Activated CD4-positive, CD25-positive, alpha-beta regulatory T cell treated with anti-CD3 and anti-CD28 coated beads, Interleukin-2, amount 50 U/mL, for 72 hours (primary cell): Measurements from ENCODE around the gene PNMA6A.
A peak's percentile ranks its signal among the peaks of the same experiment; 100 is the strongest.
"Not testable (repeated sequence)": the region's sequence is repeated elsewhere in the genome, so short reads cannot be mapped to it uniquely, and the experiment has no call there.

ENCODE experiments used
- DNase-seq: peaks from one replicate; pipeline ENCODE4 v3.0.0; 2021

The PNMA6A gene

GRCh38 chrX:153071909-153072583 lies at the start of gene PNMA6A:
PNMA6A (plus strand) TSS chrX:153072454; CDS start chrX:153073063, 609 bp downstream.
- not testable (repeated sequence) for DNase-seq

GRCh38 chrX:153026501-153026900 lies 45.8 kb upstream of the PNMA6A start:
- not testable (repeated sequence) for DNase-seq

- DNase-seq, result not testable (repeated sequence)
These were observed 43.8 kb upstream of the PNMA6A start for GRCh38 chrX:153028487-153028886.

- no peak for DNase-seq
These were observed 43.1 kb upstream of the PNMA6A start for GRCh38 chrX:153029162-153029561.

GRCh38 chrX:153029875-153030274 lies 42.4 kb upstream of the PNMA6A start:
- DNase-seq, result no peak

GRCh38 chrX:153030801-153031200 lies 41.5 kb upstream of the PNMA6A start:
- no peak for DNase-seq

GRCh38 chrX:153032397-153033118 lies 39.7 kb upstream of the PNMA6A start:
- peak; percentile 83 for DNase-seq

GRCh38 chrX:153049093-153049492 lies 23.2 kb upstream of the PNMA6A start:
- DNase-seq, result no peak

GRCh38 chrX:153052534-153052933 lies 19.7 kb upstream of the PNMA6A start:
- DNase-seq, result no peak

- no peak for DNase-seq
These were observed 16.1 kb upstream of the PNMA6A start, which contains the start of gene PNMA3 for GRCh38 chrX:153055871-153056749. PNMA3 (plus strand) TSS chrX:153056470; CDS start chrX:153057056, 586 bp downstream.

GRCh38 chrX:153057281-153057680 lies 15.0 kb upstream of the PNMA6A start:
- DNase-seq, result no peak

- no peak for DNase-seq
These were observed 12.8 kb upstream of the PNMA6A start for GRCh38 chrX:153059191-153060094.

GRCh38 chrX:153060095-153060445 lies 12.2 kb upstream of the PNMA6A start:
- DNase-seq, result no peak

GRCh38 chrX:153061732-153062131 lies 10.5 kb upstream of the PNMA6A start:
- DNase-seq, result no peak

- DNase-seq, result no peak
These were observed 8.9 kb upstream of the PNMA6A start for GRCh38 chrX:153063315-153063714.

- DNase-seq, result no peak
These were observed 8.2 kb upstream of the PNMA6A start for GRCh38 chrX:153064061-153064460.

GRCh38 chrX:153065389-153065788 lies 6.9 kb upstream of the PNMA6A start:
- no peak for DNase-seq

- not testable (repeated sequence) for DNase-seq
These were observed 5.9 kb upstream of the PNMA6A start for GRCh38 chrX:153066402-153066801.

- DNase-seq, result not testable (repeated sequence)
These were observed 1.1 kb downstream of the PNMA6A start for GRCh38 chrX:153073331-153073730.

- no peak for DNase-seq
These were observed 2.1 kb downstream of the PNMA6A start for GRCh38 chrX:153074262-153074899.

GRCh38 chrX:153074935-153075334 lies 2.7 kb downstream of the PNMA6A start:
- no peak for DNase-seq

- DNase-seq, result no peak
These were observed 3.1 kb downstream of the PNMA6A start for GRCh38 chrX:153075366-153075765.
